Measurements from ENCODE around the gene ASXL1. TPM values are rescaled to one million over a fixed set of nuclear protein-coding genes. Genes with fewer than 3 reads are reported as not detected.
"Not testable (repeated sequence)": the region's sequence is repeated elsewhere in the genome, so short reads cannot be mapped to it uniquely, and the experiment has no call there.

The ASXL1 gene
- polyA plus RNA-seq, 1 of the 3 experiments (the other 2 are of a cell fraction): 36.6 TPM

DNA sequence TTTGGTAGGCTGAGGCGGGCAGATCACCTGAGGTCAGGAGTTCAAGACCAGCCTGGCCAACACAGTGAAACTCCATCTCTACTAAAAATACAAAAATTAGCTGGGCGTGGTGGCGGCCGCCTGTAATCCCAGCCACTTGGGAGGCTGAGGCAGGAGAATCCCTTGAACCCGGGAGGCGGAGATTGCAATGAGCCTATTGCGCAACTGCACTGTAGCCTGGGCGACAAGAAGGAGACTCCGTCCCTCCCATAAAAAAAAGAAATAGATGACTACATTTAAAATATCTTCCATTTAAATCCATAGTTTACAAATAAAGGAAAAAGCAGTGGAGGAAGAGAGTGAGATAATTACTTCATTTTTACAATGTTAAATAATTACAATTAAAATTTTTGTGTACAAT lies 21.9 kb downstream of the ASXL1 start:
- peaks cover 38% of the 10 kb centered on the region for H4K20me1 ChIP-seq (ENCODE audit: insufficient read depth)
- H3K4me2 ChIP-seq; H3K27ac ChIP-seq (ENCODE audit: low read depth in 2 of 2, low read length in 1 of 2); DNase-seq; H3K27me3 ChIP-seq (ENCODE audit: insufficient read depth); H3K9ac ChIP-seq; CTCF ChIA-PET; H3K4me1 ChIP-seq (ENCODE audit: control insufficient read depth in 1 of 2, insufficient read depth in 2 of 2, low read depth in 1 of 2, low read length in 1 of 2); H3K9me2 ChIP-seq; H3F3A ChIP-seq (replicated peaks; ENCODE audit: insufficient read depth); H2AFZ ChIP-seq (ENCODE audit: low read depth); H3K9me3 ChIP-seq; H3K4me3 ChIP-seq (ENCODE audit: low read depth in 2 of 2, low read length in 1 of 2); POLR2A ChIA-PET: not testable (repeated sequence)
- WGBS (ENCODE audit: low lambda C conversion rate): 91% methylated on average over 9 of the region's 9 CpGs
- peaks cover 93% of the 10 kb centered on the region for H3K79me2 ChIP-seq (ENCODE audit: insufficient read depth)
- H3K36me3 ChIP-seq (replicated peaks in 1 of 2; ENCODE audit: control insufficient read depth in 1 of 2, insufficient read depth in 2 of 2, low read length in 1 of 2): peaks cover 3 to 20% of the 10 kb centered on the region in 2 experiments

DNA sequence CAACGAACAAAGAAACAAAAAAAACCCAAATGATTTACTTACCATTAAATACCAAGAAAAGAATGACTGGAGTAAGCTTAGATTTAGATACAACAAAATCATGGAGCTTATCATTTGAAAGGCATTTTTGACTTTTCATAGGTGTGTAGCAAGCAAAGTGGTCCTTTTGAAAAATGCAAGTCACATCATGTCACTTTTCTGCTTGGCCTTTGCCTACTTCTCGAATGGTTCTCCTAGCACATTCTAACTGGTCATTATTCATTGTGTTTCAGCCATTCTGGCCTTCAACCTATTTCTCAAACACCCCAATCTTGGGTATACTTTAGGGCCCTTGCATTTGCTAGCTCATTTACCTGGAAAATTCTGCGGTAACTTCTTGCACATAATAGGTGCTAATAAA lies 22.6 kb downstream of the ASXL1 start:
- WGBS (ENCODE audit: low lambda C conversion rate): 91% methylated on average over 3 of the region's 3 CpGs
- H3K27ac ChIP-seq (ENCODE audit: low read depth in 2 of 2, low read length in 1 of 2): no peak overlapping the region
- peaks cover 6% of the 10 kb centered on the region in 2 experiments; a peak in 2 of 4 replicates for H3K4me1 ChIP-seq (ENCODE audit: control insufficient read depth in 1 of 2, insufficient read depth in 2 of 2, low read depth in 1 of 2, low read length in 1 of 2)
- no peaks in the 10 kb centered on the region for H3K27me3 ChIP-seq (ENCODE audit: insufficient read depth)
- peaks cover 1% of the 10 kb centered on the region for H3F3A ChIP-seq (replicated peaks; ENCODE audit: insufficient read depth)
- H3K4me3 ChIP-seq (ENCODE audit: low read depth in 2 of 2, low read length in 1 of 2): no peak overlapping the region
- H3K9me3 ChIP-seq: no peaks in the 10 kb centered on the region
- no peak for DNase-seq
- H3K79me2 ChIP-seq (ENCODE audit: insufficient read depth): peaks cover 93% of the 10 kb centered on the region
- no peak overlapping the region for H2AFZ ChIP-seq (ENCODE audit: low read depth)
- peaks cover 3 to 13% of the 10 kb centered on the region in 2 experiments for H3K36me3 ChIP-seq (replicated peaks in 1 of 2; ENCODE audit: control insufficient read depth in 1 of 2, insufficient read depth in 2 of 2, low read length in 1 of 2)
- H3K9me2 ChIP-seq: no peaks in the 10 kb centered on the region
- peaks cover 44% of the 10 kb centered on the region for H4K20me1 ChIP-seq (ENCODE audit: insufficient read depth)
- no peak overlapping the region for H3K4me2 ChIP-seq
- TF ChIP-seq RCOR1 (IDR thresholded peaks at IDR 0.05; ENCODE audit: low read length) (no peak), YY1 (IDR thresholded peaks at IDR 0.05; ENCODE audit: low read depth) (no peak), USF2 (IDR thresholded peaks at IDR 0.05; ENCODE audit: borderline replicate concordance, low read depth, low read length) (no peak), USF1 (IDR thresholded peaks at IDR 0.05; ENCODE audit: borderline replicate concordance, low read depth) (no peak), REST (IDR thresholded peaks at IDR 0.05; ENCODE audit: low read depth, low read length) (no peak), SIN3A (IDR thresholded peaks at IDR 0.05; ENCODE audit: borderline replicate concordance, low read depth, low read length) (no peak), MAX (IDR thresholded peaks at IDR 0.05; ENCODE audit: low read depth) (no peak), ELF1 (IDR thresholded peaks at IDR 0.05) (no peak), GABPA (IDR thresholded peaks at IDR 0.05; ENCODE audit: low read depth) (no peak), FOXJ3 (CRISPR knock-in tag; IDR thresholded peaks at IDR 0.05) (no peak), POLR2AphosphoS5 (IDR thresholded peaks at IDR 0.05; ENCODE audit: low read depth, low read length) (no peak), MEF2A (IDR thresholded peaks at IDR 0.05; ENCODE audit: borderline replicate concordance, low read depth) (no peak), EZH2phosphoT487 (IDR thresholded peaks at IDR 0.05; ENCODE audit: borderline replicate concordance, low read depth) (no peak), GATA2 (CRISPR knock-in tag; IDR thresholded peaks at IDR 0.05) (no peak), JUND (IDR thresholded peaks at IDR 0.05) (no peak), RXRA (IDR thresholded peaks at IDR 0.05; ENCODE audit: borderline replicate concordance, low read depth) (no peak), RFX5 (IDR thresholded peaks at IDR 0.05; ENCODE audit: low read length) (no peak)
- ChIA-PET CTCF (no interaction called here), POLR2A (interaction anchor here (1.2 kb wide), 1 partner anchor 11 kb away, joined by 3 read pairs; no protein-coding TSS in a partner anchor)
- H3K9ac ChIP-seq: no peak overlapping the region
